Measurements from ENCODE around the gene LGR4.

Gene LGR4

GRCh38 chr11:27501100-27501499 lies 28.5 kb upstream of the LGR4 start:
- TF ChIP-seq CTCF (conservative IDR thresholded peaks at IDR 0.05; ENCODE audit: low read depth, low read length) = no peak
- no peak for DNase-seq (ENCODE audit: low read depth)
- H3K4me3 ChIP-seq (ENCODE audit: low read length) = no peak overlapping the region

- no peak for TF ChIP-seq CTCF (conservative IDR thresholded peaks at IDR 0.05; ENCODE audit: low read depth, low read length)
- DNase-seq (ENCODE audit: low read depth) = no peak
- no peak overlapping the region for H3K4me3 ChIP-seq (ENCODE audit: low read length)
Measured at GRCh38 chr11:27497911-27498310, 25.3 kb upstream of the LGR4 start.

DNA sequence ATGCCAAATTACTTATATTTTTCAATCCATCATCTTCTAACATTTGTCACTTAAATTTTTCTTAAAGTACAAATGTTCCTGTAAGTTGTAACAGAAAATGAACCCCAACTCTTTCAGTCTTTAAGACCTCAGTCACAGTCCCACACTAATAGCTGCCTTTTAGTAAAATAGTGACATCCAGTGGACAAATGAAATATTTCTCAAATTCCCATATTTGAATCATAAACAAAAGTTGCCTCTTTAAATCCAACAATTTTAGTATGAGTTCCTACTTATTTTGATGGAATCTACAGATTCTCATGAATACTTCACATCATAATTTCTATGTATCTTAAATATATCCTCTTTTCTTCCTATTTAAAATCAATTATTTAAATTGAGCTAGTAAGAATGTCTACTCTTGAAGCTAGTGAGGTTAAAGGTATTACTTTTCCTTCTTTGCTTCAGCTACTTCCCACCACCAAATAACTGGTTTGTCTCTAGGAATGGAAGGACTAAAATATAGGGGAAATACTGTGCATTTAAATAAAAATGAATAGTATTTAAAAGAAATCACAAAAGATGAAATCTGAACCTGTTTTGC lies 24.8 kb upstream of the LGR4 start:
- no peak for DNase-seq (ENCODE audit: low read depth)
- TF ChIP-seq CTCF (conservative IDR thresholded peaks at IDR 0.05; ENCODE audit: low read depth, low read length) = peak; percentile 43
- H3K4me3 ChIP-seq (ENCODE audit: low read length) = no peak overlapping the region

DNA sequence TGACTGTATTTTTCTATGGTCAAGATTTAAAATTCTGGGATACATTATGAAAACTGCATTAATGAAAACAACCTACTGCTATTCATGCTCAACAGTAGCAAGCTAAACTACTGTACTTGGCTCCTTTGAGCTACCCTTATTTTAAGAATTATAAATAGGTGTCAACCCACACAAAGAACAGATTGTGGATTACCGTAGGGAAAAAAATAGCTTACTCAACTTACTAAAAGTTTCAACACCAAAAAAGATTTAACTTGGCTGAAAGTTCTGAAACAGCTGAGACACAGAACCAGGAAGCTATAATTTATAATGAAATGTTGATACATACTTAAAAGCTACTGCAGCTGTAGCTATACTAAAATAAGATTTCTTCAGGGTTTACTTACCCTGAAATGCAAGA lies 23.9 kb upstream of the LGR4 start:
- no peak for TF ChIP-seq CTCF (conservative IDR thresholded peaks at IDR 0.05; ENCODE audit: low read depth, low read length)

GRCh38 chr11:27495710-27496300 lies 23.2 kb upstream of the LGR4 start:
- TF ChIP-seq CTCF (conservative IDR thresholded peaks at IDR 0.05; ENCODE audit: low read depth, low read length) = no peak
- H3K4me3 ChIP-seq (ENCODE audit: low read length) = no peak overlapping the region
- no peak for DNase-seq (ENCODE audit: low read depth)

More for the DNA sequence above, 23.9 kb upstream of the LGR4 start:
- DNase-seq (ENCODE audit: low read depth) = no peak
- H3K4me3 ChIP-seq (ENCODE audit: low read length) = no peak overlapping the region

- no peak overlapping the region for H3K4me3 ChIP-seq (ENCODE audit: low read length)
- no peak for DNase-seq (ENCODE audit: low read depth)
- TF ChIP-seq CTCF (conservative IDR thresholded peaks at IDR 0.05; ENCODE audit: low read depth, low read length) = no peak
Measured at GRCh38 chr11:27489092-27489491, 16.5 kb upstream of the LGR4 start.

DNA sequence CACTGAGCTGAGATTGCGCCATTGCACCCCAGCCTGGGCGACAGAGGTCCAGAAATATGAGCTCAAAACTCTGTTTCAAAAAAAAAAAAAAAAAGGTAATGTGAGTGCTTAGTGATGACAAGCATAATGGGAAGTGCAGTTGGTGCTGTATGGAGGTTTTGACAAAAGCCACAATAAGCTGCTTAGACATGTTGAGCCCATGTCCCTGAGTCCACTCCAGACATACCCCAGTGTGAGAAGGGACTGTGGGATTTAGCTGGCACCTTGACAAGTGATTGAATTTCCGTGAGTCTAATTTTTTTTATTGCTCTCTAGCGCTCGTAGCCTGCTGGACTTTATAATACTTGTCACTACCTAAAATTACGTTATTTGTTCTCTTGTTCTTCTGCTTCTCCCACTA lies 15.1 kb upstream of the LGR4 start:
- no peak overlapping the region for H3K4me3 ChIP-seq (ENCODE audit: low read length)
- TF ChIP-seq CTCF (conservative IDR thresholded peaks at IDR 0.05; ENCODE audit: low read depth, low read length) = no peak
- no peak for DNase-seq (ENCODE audit: low read depth)
